WTC11 (cell line): Measurements from ENCODE around the gene SEZ6L. TPM values are rescaled to one million over a fixed set of nuclear protein-coding genes. Genes with fewer than 3 reads are reported as not detected.

Experiments used
- ATAC-seq: fragments of 200-7000 bp; cut with Tn5 transposase; 2 replicates; pipeline ENCODE4 v1.10.0; 2021; ENCODE audit warnings: mild to moderate bottlenecking, moderate library complexity
- CTCF ChIA-PET: fragments of 300-600 bp; sonication (Branson Sonifier 250); formaldehyde crosslinking; loops from one replicate; lab custom pipeline; 2021; ENCODE audit warnings: antibody characterized with exemption; lab: Charles Lee
- POLR2A ChIA-PET: fragments of 350-600 bp; sonication (Branson Sonifier 250); formaldehyde crosslinking; loops from one replicate; lab custom pipeline; 2021; ENCODE audit warnings: antibody characterized with exemption; lab: Charles Lee
- DNase-seq: peaks from one replicate; pipeline ENCODE4 v3.0.0; 2021; ENCODE audit warnings: low spot score
- H3K27ac Mint-ChIP-seq: 2 replicates; pipeline ENCODE4 v1.8.0; 2021; ENCODE audit warnings: mixed read lengths
- H3K27me3 Mint-ChIP-seq: 2 replicates; pipeline ENCODE4 v1.8.0; 2021; ENCODE audit warnings: low read depth, mild to moderate bottlenecking, moderate library complexity, mixed read lengths
- H3K36me3 Mint-ChIP-seq: 2 replicates; pipeline ENCODE4 v1.8.0; 2021; ENCODE audit warnings: mixed read lengths
- H3K4me1 Mint-ChIP-seq: 2 replicates; pipeline ENCODE4 v1.8.0; 2022; ENCODE audit warnings: mixed read lengths
- H3K4me3 Mint-ChIP-seq: 2 replicates; pipeline ENCODE4 v1.8.0; 2021; ENCODE audit warnings: mild to moderate bottlenecking, moderate library complexity, mixed read lengths
- H3K9me3 Mint-ChIP-seq: 2 replicates; pipeline ENCODE4 v1.8.0; 2021; ENCODE audit warnings: mixed read lengths
- ATF2 ChIP-seq: sonication (generic); formaldehyde crosslinking; IDR thresholded peaks from 2 replicates; pipeline ENCODE4 v1.8.1; 2022; ENCODE audit warnings: low read depth, missing genetic modification reagents, borderline replicate concordance
- CREB1 ChIP-seq: sonication (generic); formaldehyde crosslinking; IDR thresholded peaks from 2 replicates; pipeline ENCODE4 v1.8.0; 2023; ENCODE audit warnings: mild to moderate bottlenecking, missing genetic modification reagents
- E2F5 ChIP-seq: sonication (generic); formaldehyde crosslinking; IDR thresholded peaks from 2 replicates; pipeline ENCODE4 v1.8.1; 2022; ENCODE audit warnings: mild to moderate bottlenecking, moderate library complexity, missing genetic modification reagents
- EMX1 ChIP-seq: fragments of 250-450 bp; sonication (Bioruptor Pico); IDR thresholded peaks from 2 replicates; pipeline ENCODE4 v1.8.0; 2021; ENCODE audit warnings: mild to moderate bottlenecking
- ESRRA ChIP-seq: sonication (generic); formaldehyde crosslinking; IDR thresholded peaks from 2 replicates; pipeline ENCODE4 v1.8.1; 2022; ENCODE audit warnings: mild to moderate bottlenecking, missing genetic modification reagents, borderline replicate concordance
- FOXK1 ChIP-seq: sonication (generic); formaldehyde crosslinking; IDR thresholded peaks from 2 replicates; pipeline ENCODE4 v1.8.0; 2022; ENCODE audit warnings: mild to moderate bottlenecking, moderate library complexity, missing genetic modification reagents
- FOXP1 ChIP-seq: sonication (generic); formaldehyde crosslinking; IDR thresholded peaks from 2 replicates; pipeline ENCODE4 v1.8.0; 2022; ENCODE audit warnings: missing genetic modification reagents, mild to moderate bottlenecking, moderate library complexity, borderline replicate concordance
- GABPB1 ChIP-seq: sonication (generic); formaldehyde crosslinking; IDR thresholded peaks from 2 replicates; pipeline ENCODE4 v1.8.1; 2023; ENCODE audit warnings: mild to moderate bottlenecking, missing genetic modification reagents
- JUN ChIP-seq: sonication (generic); formaldehyde crosslinking; IDR thresholded peaks from 2 replicates; pipeline ENCODE4 v1.8.0; 2023; ENCODE audit warnings: mild to moderate bottlenecking, missing genetic modification reagents
- MAX ChIP-seq: sonication (generic); formaldehyde crosslinking; IDR thresholded peaks from 2 replicates; pipeline ENCODE4 v1.8.0; 2022; ENCODE audit warnings: mild to moderate bottlenecking, missing genetic modification reagents
- MXD4 ChIP-seq: fragments of 250-450 bp; sonication (Bioruptor Pico); IDR thresholded peaks from 2 replicates; pipeline ENCODE4 v1.8.0; 2021; ENCODE audit warnings: mild to moderate bottlenecking, moderate library complexity, borderline replicate concordance
- NFYB ChIP-seq: sonication (generic); formaldehyde crosslinking; conservative IDR thresholded peaks from 2 replicates; pipeline ENCODE4 v1.8.0; 2022; ENCODE audit warnings: low read depth, missing genetic modification reagents
- NR1H2 ChIP-seq: sonication (generic); formaldehyde crosslinking; IDR thresholded peaks from 2 replicates; pipeline ENCODE4 v1.9.0; 2021; ENCODE audit warnings: mild to moderate bottlenecking, moderate library complexity, missing genetic modification reagents
- OVOL2 ChIP-seq: fragments of 250-450 bp; sonication (Bioruptor Pico); IDR thresholded peaks from 2 replicates; pipeline ENCODE4 v1.9.0; 2021; ENCODE audit warnings: mild to moderate bottlenecking, borderline replicate concordance
- RELA ChIP-seq: sonication (generic); formaldehyde crosslinking; IDR thresholded peaks from 2 replicates; pipeline ENCODE4 v1.8.1; 2022; ENCODE audit warnings: missing genetic modification reagents, mild to moderate bottlenecking, borderline replicate concordance
- RORB ChIP-seq: fragments of 250-450 bp; sonication (Bioruptor Pico); IDR thresholded peaks from 2 replicates; pipeline ENCODE4 v1.9.0; 2021; ENCODE audit warnings: mild to moderate bottlenecking
- SP1 ChIP-seq: sonication (generic); formaldehyde crosslinking; conservative IDR thresholded peaks from 2 replicates; pipeline ENCODE4 v1.8.1; 2022; ENCODE audit warnings: missing genetic modification reagents
- ZBTB21 ChIP-seq: sonication (generic); formaldehyde crosslinking; IDR thresholded peaks from 2 replicates; pipeline ENCODE4 v1.8.1; 2023; ENCODE audit warnings: mild to moderate bottlenecking, missing genetic modification reagents, borderline replicate concordance
- total RNA-seq: library from RNA; stranded (reverse); gene quantifications from 3 replicates; pipeline ENCODE4 v1.2.3, GENCODE V29; 2021
- TF ChIP-seq, protein P1 (sequence below): sonication (generic); formaldehyde crosslinking; IDR thresholded peaks from 2 replicates; pipeline ENCODE4 v1.8.1; 2022; ENCODE audit warnings: mild to moderate bottlenecking, missing genetic modification reagents, moderate library complexity, borderline replicate concordance
- TF ChIP-seq, protein P2 (sequence below): sonication (generic); formaldehyde crosslinking; IDR thresholded peaks from 2 replicates; pipeline ENCODE4 v1.8.1; 2023; ENCODE audit warnings: mild to moderate bottlenecking, missing genetic modification reagents

SEZ6L gene
- total RNA-seq, 1 experiment from 2014 or later, result 0.57 TPM

GRCh38 chr22:26127126-26127525, 42.1 kb upstream of the SEZ6L start:
- CTCF ChIA-PET, result interaction anchor here (0.6 to 5.7 kb wide), 3 partner anchors 46 to 516 kb away, joined by 3 to 22 read pairs (median 5); no protein-coding TSS in a partner anchor

GRCh38 chr22:26127556-26127955, 41.7 kb upstream of the SEZ6L start:
- H3K36me3 Mint-ChIP-seq, result no peaks in the 10 kb centered on the region
- H3K27ac Mint-ChIP-seq, result no peak overlapping the region
- ATAC-seq (no peak), DNase-seq (no peak)
- H3K4me3 Mint-ChIP-seq, result no peak overlapping the region
- CTCF ChIA-PET, result interaction anchor here (0.6 to 5.7 kb wide), 3 partner anchors 17 to 516 kb away, joined by 3 to 22 read pairs (median 3); no protein-coding TSS in a partner anchor
- POLR2A ChIA-PET, result no interaction called here
- peaks cover 19% of the 10 kb centered on the region for H3K4me1 Mint-ChIP-seq
- TF ChIP-seq, protein P1, sequence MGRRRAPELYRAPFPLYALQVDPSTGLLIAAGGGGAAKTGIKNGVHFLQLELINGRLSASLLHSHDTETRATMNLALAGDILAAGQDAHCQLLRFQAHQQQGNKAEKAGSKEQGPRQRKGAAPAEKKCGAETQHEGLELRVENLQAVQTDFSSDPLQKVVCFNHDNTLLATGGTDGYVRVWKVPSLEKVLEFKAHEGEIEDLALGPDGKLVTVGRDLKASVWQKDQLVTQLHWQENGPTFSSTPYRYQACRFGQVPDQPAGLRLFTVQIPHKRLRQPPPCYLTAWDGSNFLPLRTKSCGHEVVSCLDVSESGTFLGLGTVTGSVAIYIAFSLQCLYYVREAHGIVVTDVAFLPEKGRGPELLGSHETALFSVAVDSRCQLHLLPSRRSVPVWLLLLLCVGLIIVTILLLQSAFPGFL (CRISPR knock-in tag), result no peak
- no peak for TF ChIP-seq RELA (CRISPR knock-in tag)
- no peak for TF ChIP-seq ESRRA
- no peak for TF ChIP-seq ZBTB21 (CRISPR knock-in tag)
- TF ChIP-seq EMX1 (CRISPR knock-in tag), result no peak
- TF ChIP-seq NFYB (CRISPR knock-in tag), result no peak
- TF ChIP-seq RORB (CRISPR knock-in tag), result no peak
- no peak for TF ChIP-seq SP1 (CRISPR knock-in tag)
- TF ChIP-seq MAX (CRISPR knock-in tag), result no peak
- TF ChIP-seq CREB1 (CRISPR knock-in tag), result no peak
- no peak for TF ChIP-seq ATF2 (CRISPR knock-in tag)
- TF ChIP-seq NR1H2 (CRISPR knock-in tag), result no peak
- TF ChIP-seq, all 79 proteins: peak for 0
- Mint-ChIP-seq H3K9me3 (0 out of 2 replicates have a peak, but pooled peaks cover 12% of the 10 kb centered on the region), H3K27me3 (no peaks in the 10 kb centered on the region)

More at GRCh38 chr22:26127126-26127525, 42.1 kb upstream of the SEZ6L start:
- Mint-ChIP-seq H3K27me3 (no peaks in the 10 kb centered on the region), H3K27ac (no peak overlapping the region), H3K4me1 (peaks cover 19% of the 10 kb centered on the region), H3K4me3 (no peak overlapping the region), H3K9me3 (0 out of 2 replicates have a peak, but pooled peaks cover 12% of the 10 kb centered on the region), H3K36me3 (no peaks in the 10 kb centered on the region)
- DNase-seq, result no peak
- no peak for ATAC-seq
- POLR2A ChIA-PET, result no interaction called here
- TF ChIP-seq, protein P2, sequence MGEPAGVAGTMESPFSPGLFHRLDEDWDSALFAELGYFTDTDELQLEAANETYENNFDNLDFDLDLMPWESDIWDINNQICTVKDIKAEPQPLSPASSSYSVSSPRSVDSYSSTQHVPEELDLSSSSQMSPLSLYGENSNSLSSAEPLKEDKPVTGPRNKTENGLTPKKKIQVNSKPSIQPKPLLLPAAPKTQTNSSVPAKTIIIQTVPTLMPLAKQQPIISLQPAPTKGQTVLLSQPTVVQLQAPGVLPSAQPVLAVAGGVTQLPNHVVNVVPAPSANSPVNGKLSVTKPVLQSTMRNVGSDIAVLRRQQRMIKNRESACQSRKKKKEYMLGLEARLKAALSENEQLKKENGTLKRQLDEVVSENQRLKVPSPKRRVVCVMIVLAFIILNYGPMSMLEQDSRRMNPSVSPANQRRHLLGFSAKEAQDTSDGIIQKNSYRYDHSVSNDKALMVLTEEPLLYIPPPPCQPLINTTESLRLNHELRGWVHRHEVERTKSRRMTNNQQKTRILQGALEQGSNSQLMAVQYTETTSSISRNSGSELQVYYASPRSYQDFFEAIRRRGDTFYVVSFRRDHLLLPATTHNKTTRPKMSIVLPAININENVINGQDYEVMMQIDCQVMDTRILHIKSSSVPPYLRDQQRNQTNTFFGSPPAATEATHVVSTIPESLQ (CRISPR knock-in tag), result no peak
- TF ChIP-seq MAX (CRISPR knock-in tag), result no peak
- no peak for TF ChIP-seq ATF2 (CRISPR knock-in tag)

- no peaks in the 10 kb centered on the region for H3K36me3 Mint-ChIP-seq
- H3K4me1 Mint-ChIP-seq, result peaks cover 19% of the 10 kb centered on the region
- CTCF ChIA-PET, result interaction anchor here (1.0 to 5.7 kb wide), 3 partner anchors 41 to 228 kb away, joined by 3 to 22 read pairs (median 5); no protein-coding TSS in a partner anchor
- TF ChIP-seq FOXP1 (CRISPR knock-in tag) (no peak), E2F5 (CRISPR knock-in tag) (no peak), MXD4 (CRISPR knock-in tag) (no peak), JUN (CRISPR knock-in tag) (no peak), GABPB1 (CRISPR knock-in tag) (no peak), FOXK1 (no peak), OVOL2 (CRISPR knock-in tag) (no peak)
- TF ChIP-seq, protein P1 (CRISPR knock-in tag), result no peak
- TF ChIP-seq, all 79 proteins: peak for 0
- ATAC-seq (peak; percentile 43), DNase-seq (no peak)
- POLR2A ChIA-PET, result no interaction called here
- Mint-ChIP-seq H3K27ac (0 out of 2 replicates have a peak overlapping the region, but pooled peaks have one; percentile 10), H3K4me3 (no peak overlapping the region), H3K27me3 (no peaks in the 10 kb centered on the region), H3K9me3 (no peaks in the 10 kb centered on the region)
These were observed 37.6 kb upstream of the SEZ6L start for GRCh38 chr22:26131589-26132154.
